D721Med (cell line): ENCODE measurements around the gene DLEC1.

Experiments
- DNase-seq: peaks from one replicate; pipeline ENCODE4 v3.0.0; 2011; ENCODE audit warnings: low spot score; ENCODE audit not compliant: insufficient read length
- FAIRE-seq: peaks from 2 replicates; lab custom pipeline; 2011; peaks lifted over from hg19 to GRCh38; lab: Jason Lieb, UNC
- CTCF ChIP-seq: IDR thresholded peaks from 2 replicates; pipeline ENCODE4 v1.5.1; 2012; ENCODE audit warnings: mild to moderate bottlenecking, control low read depth; ENCODE audit not compliant: insufficient read depth; ENCODE audit errors: missing control alignments

The DLEC1 gene

GRCh38 chr3:38089163-38089562, 50.2 kb downstream of the DLEC1 start:
- no peak for TF ChIP-seq CTCF
- DNase-seq: no peak
- FAIRE-seq: no peak

- TF ChIP-seq CTCF: no peak
- DNase-seq (no peak), FAIRE-seq (no peak)
Measured at GRCh38 chr3:38090453-38090852, 51.4 kb downstream of the DLEC1 start.

GRCh38 chr3:38094999-38095398, 56.0 kb downstream of the DLEC1 start:
- DNase-seq: no peak
- no peak for TF ChIP-seq CTCF
- no peak for FAIRE-seq

- no peak for DNase-seq
- no peak for FAIRE-seq
- TF ChIP-seq CTCF: no peak
Measured at GRCh38 chr3:38095669-38096483, 56.9 kb downstream of the DLEC1 start.

DNA sequence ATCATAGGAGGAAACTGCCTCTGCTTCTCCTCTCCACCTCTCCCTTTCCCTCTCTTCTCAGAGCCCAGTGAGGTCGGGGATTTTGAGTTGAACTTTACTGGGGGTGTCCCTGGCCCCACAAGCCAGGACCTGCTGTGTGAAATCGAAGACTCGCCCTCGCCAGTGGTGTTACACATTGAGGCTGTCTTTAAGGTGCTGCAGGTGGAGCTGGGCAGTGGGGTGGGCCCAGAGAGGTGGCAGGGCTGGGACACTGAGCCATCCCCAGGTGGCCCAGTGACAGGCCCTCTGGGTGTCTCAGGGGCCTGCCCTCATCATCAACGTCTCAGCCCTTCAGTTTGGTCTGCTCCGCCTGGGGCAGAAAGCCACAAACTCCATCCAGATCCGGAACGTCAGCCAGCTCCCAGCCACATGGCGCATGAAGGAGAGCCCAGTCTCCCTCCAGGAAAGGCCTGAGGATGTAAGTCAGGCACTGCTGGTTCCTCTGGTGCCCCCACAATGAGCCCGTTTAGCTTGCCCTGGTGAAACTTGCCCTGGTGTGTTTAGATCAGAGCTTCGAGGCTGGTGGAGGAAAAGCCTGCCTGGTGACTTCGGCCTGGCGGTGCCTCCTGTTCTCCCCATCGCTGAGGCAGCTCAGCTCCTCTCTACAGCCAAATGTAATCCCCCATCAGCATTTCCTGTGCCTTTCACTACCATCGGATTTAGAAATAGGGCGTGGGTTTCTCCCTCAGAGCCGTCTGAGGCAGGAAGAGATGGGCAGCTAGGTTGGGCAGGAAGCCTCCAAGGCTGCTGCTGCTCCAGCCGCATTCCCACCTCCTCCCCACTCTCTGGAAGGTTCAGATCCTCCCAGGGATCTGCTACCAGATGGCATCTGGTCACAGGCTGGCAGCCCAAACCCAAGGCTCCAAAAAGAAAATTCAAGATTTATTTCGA, 58.7 kb downstream of the DLEC1 start:
- no peak for TF ChIP-seq CTCF
- no peak for DNase-seq
- no peak for FAIRE-seq

DNA sequence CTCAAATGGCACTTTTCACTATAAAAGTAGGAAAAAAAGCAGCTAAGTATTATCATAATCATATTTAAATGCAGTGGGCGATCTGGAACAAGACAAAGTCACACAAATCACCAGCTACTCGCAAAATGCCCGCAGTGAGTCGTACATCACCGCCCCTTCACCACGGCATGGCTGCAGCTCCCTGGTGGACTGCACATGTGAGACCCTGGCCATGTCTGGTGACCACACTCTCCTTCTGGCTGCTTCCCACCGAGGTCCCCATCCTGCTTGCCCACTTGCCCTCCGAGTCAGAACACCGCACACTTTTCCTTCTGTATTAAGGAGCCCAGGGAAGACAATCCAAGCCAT, 59.3 kb downstream of the DLEC1 start:
- FAIRE-seq (no peak), DNase-seq (no peak)
- no peak for TF ChIP-seq CTCF
